ENCODE data around the gene SOWAHD.

Gene SOWAHD, protein sequence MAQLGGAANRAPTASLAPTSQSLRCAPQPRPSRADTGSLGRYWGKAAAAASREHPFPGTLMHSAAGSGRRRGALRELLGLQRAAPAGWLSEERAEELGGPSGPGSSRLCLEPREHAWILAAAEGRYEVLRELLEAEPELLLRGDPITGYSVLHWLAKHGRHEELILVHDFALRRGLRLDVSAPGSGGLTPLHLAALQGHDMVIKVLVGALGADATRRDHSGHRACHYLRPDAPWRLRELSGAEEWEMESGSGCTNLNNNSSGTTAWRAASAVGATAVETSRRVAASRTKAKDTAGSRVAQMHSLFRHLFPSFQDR

DNA sequence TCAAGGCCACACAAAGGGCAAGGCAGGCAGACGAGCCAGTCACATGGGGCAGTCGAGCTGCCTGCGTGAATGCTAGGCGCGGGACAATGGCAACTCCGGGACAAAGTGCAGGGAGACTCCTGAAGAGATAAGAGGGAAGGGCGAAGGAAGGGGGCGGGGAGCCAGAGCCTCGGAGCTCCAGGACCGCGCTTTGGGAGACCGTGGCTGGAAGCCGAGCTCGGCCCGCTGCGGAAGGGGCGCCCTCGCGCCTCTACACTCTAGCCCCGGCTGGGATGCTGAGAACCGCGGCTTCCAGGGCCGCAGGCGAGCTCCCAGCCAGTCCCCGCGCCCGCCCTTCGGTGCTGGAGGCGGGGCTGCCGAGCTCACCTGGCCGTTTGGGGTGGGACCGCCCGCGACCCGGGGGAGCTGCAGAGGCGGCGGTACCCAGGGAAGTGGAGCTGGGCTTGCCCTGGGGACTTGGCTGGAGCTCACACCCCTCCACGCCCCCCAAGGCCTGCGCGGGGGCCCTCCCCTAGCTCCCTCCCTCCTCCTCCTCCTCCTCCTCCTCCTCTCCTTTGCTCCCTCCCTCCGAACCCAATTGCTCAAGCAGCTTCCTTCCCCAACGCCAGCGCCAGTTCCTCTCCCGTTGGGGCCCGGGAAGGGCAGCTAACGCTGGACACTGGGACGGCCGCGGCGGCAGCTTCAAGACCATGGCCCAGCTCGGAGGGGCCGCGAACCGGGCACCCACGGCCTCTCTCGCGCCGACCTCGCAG is at the start of gene SOWAHD:
TSS of gene SOWAHD (plus strand) at position 610 of the 752 bp plus-strand sequence. CDS start at position 690, 80 bp downstream.
- H3K9ac ChIP-seq (ENCODE audit: low read depth, low read length), result peak within 1 kb of the TSS; percentile 61
- no peaks in the 10 kb centered on the region for H3K9me3 ChIP-seq (ENCODE audit: insufficient read depth, low read depth, low read length)
- H3K4me1 ChIP-seq (ENCODE audit: insufficient read depth, low read length), result peaks cover 10% of the 10 kb centered on the region; the same call in 1 of the 2 replicates
- peaks cover 18% of the 10 kb centered on the region for H3K27me3 ChIP-seq (ENCODE audit: insufficient read depth, low read length)
- no peak within 1 kb of the TSS for H3K27ac ChIP-seq (ENCODE audit: low read length)
- H3K4me3 ChIP-seq (ENCODE audit: low read length), result peak within 1 kb of the TSS; percentile 70
- no peaks in the 10 kb centered on the region for H3K36me3 ChIP-seq (ENCODE audit: insufficient read depth, low read depth, low read length)

DNA sequence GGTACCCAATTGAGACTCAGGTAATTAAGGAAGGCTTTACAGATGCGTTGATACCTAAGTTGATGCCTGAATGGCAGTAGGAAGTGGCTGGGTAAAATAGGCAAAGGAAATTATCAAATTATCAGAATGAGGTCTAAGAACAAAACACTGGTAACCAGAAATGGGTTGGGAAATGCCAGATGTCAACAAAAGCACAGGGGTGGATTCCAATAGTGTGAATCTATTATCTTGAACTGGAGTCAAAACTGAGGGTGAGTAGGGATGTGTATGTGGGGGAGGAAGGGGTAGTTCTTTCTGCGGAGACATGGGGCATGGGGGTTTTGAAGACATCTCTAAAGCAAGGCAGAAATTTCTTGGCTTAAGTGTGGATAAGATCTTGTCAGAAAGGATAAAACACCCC is 49.5 kb upstream of the SOWAHD start:
- no peak overlapping the region for H3K4me3 ChIP-seq (ENCODE audit: low read length)
- H3K27me3 ChIP-seq (ENCODE audit: insufficient read depth, low read length), result no peaks in the 10 kb centered on the region
- no peaks in the 10 kb centered on the region for H3K36me3 ChIP-seq (ENCODE audit: insufficient read depth, low read depth, low read length)
- H3K4me1 ChIP-seq (ENCODE audit: insufficient read depth, low read length), result no peaks in the 10 kb centered on the region
- no peak overlapping the region for H3K9ac ChIP-seq (ENCODE audit: low read depth, low read length)
- H3K27ac ChIP-seq (ENCODE audit: low read length), result no peak overlapping the region
- H3K9me3 ChIP-seq (ENCODE audit: insufficient read depth, low read depth, low read length), result no peaks in the 10 kb centered on the region

DNA sequence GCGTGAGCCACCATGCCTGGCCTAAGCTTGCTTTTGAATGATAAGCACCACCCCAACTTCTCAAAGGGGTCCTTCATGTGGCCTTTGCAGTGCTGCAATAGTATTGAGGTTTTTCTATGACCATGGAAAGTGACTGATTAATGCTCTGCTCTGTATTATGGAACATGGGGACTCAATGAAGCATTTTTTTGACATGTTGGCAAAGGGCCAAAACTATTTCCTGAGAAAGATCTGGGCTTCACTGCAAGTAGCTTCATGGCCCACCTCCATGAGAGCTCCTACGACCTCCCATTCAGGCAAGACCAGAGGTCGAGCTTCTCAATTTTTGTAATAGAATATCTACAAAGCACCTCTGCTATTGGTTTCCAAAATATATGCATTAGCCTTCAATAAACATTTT is 48.8 kb upstream of the SOWAHD start:
- Histone ChIP-seq H3K9me3 (ENCODE audit: insufficient read depth, low read depth, low read length) (no peaks in the 10 kb centered on the region), H3K4me1 (ENCODE audit: insufficient read depth, low read length) (no peaks in the 10 kb centered on the region), H3K27me3 (ENCODE audit: insufficient read depth, low read length) (no peaks in the 10 kb centered on the region), H3K36me3 (ENCODE audit: insufficient read depth, low read depth, low read length) (no peaks in the 10 kb centered on the region), H3K27ac (ENCODE audit: low read length) (no peak overlapping the region), H3K4me3 (ENCODE audit: low read length) (no peak overlapping the region), H3K9ac (ENCODE audit: low read depth, low read length) (no peak overlapping the region)

DNA sequence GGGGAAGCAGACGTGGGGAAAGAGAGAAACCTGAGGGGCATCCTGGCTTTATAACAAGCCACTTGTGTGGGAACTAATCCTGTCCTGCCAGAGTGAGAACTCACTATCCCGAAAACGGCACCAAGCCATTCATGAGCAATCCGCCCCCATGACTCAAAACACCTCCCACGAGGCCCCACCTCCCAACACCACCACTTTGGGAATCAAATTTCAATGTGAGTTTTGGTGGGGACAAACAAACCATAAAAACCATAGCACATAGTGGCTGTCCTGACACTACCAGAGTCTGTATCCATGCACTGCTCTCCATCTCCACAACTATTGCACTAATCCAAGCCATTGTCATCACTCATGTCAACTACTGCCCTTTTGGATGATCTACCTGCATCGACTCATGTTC is 36.9 kb upstream of the SOWAHD start:
- no peaks in the 10 kb centered on the region for H3K4me1 ChIP-seq (ENCODE audit: insufficient read depth, low read length)
- no peak overlapping the region for H3K27ac ChIP-seq (ENCODE audit: low read length)
- no peaks in the 10 kb centered on the region for H3K9me3 ChIP-seq (ENCODE audit: insufficient read depth, low read depth, low read length)
- no peaks in the 10 kb centered on the region for H3K36me3 ChIP-seq (ENCODE audit: insufficient read depth, low read depth, low read length)
- no peak overlapping the region for H3K9ac ChIP-seq (ENCODE audit: low read depth, low read length)
- no peaks in the 10 kb centered on the region for H3K27me3 ChIP-seq (ENCODE audit: insufficient read depth, low read length)
- no peak overlapping the region for H3K4me3 ChIP-seq (ENCODE audit: low read length)

DNA sequence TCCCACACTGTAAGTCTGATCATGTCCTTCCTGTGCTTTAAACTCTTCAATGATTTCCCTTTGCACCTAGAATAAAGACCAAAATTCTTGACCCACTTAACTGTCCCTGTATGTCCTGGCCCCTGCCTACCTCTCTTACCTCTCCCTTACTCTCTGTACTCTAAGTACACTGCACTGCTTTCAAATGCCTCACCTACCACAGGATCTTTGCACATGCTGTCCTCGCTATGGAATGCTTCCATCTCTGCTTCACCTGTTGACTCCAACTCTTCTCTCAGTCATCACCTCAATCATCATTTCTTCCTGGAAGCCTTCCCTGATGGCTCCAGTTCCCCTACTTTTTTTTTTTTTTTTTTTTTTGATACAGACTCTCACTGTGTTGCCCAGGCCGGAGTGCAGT is 36.5 kb upstream of the SOWAHD start:
- no peaks in the 10 kb centered on the region for H3K9me3 ChIP-seq (ENCODE audit: insufficient read depth, low read depth, low read length)
- H3K27ac ChIP-seq (ENCODE audit: low read length), result no peak overlapping the region
- no peaks in the 10 kb centered on the region for H3K27me3 ChIP-seq (ENCODE audit: insufficient read depth, low read length)
- no peaks in the 10 kb centered on the region for H3K4me1 ChIP-seq (ENCODE audit: insufficient read depth, low read length)
- H3K4me3 ChIP-seq (ENCODE audit: low read length), result no peak overlapping the region
- no peak overlapping the region for H3K9ac ChIP-seq (ENCODE audit: low read depth, low read length)
- H3K36me3 ChIP-seq (ENCODE audit: insufficient read depth, low read depth, low read length), result no peaks in the 10 kb centered on the region

DNA sequence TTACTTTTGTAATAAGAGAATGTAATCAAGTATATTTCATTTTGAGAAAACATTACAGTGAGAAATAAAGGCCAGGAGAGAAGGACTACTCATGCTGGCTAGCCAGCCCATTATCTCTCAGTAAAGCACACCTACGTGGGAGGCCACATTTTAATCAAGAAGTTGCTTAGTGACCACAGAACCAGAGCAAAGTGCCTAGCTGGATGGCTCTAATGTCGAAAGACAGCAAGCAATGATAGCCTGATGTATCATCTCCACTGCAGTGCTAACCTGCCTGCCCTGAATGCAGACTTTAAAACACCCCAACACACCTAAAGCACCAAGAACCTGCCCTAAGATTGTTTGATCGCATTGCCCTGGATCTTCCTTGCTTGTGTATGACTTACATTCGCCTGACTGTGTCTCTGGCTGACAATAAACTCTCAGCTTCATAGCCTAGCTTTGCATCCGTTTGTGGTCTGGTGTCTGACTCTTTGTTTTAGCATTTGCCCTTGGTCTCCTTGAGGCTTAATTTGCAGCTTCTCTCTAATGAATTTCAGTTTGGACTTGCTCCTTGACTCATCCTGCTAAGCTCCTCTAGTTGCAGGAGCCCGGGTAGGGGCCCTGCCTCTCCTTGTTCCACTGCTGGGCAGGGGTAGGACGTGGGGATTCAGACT is 31.4 kb upstream of the SOWAHD start:
- Histone ChIP-seq H3K27me3 (ENCODE audit: insufficient read depth, low read length) (no peaks in the 10 kb centered on the region), H3K4me3 (ENCODE audit: low read length) (no peak overlapping the region), H3K36me3 (ENCODE audit: insufficient read depth, low read depth, low read length) (no peaks in the 10 kb centered on the region), H3K4me1 (ENCODE audit: insufficient read depth, low read length) (no peaks in the 10 kb centered on the region), H3K9me3 (ENCODE audit: insufficient read depth, low read depth, low read length) (no peaks in the 10 kb centered on the region), H3K27ac (ENCODE audit: low read length) (no peak overlapping the region), H3K9ac (ENCODE audit: low read depth, low read length) (no peak overlapping the region)

DNA sequence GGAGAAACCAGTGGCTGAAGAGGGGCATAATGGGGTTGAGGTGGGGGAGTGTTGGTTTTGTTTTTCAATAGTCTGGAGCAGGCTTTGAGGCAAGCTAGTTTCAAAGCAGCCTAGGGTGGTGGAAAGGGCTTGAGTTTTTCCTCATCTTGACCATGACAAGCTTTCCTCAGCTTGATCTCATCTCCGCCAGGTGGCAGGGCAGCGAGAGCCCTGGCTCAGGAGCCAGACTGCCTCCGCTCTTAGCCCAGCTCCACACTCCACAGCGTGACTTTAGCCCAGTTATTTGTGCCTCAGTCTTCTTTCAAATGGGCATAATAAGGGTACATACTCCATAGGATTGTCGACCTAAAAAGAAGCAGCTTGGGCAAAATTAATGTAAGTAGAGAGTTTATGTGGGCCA is 29.9 kb upstream of the SOWAHD start:
- Histone ChIP-seq H3K9ac (ENCODE audit: low read depth, low read length) (no peak overlapping the region), H3K9me3 (ENCODE audit: insufficient read depth, low read depth, low read length) (no peaks in the 10 kb centered on the region), H3K36me3 (ENCODE audit: insufficient read depth, low read depth, low read length) (no peaks in the 10 kb centered on the region), H3K27ac (ENCODE audit: low read length) (no peak overlapping the region), H3K27me3 (ENCODE audit: insufficient read depth, low read length) (no peaks in the 10 kb centered on the region), H3K4me1 (ENCODE audit: insufficient read depth, low read length) (no peaks in the 10 kb centered on the region), H3K4me3 (ENCODE audit: low read length) (no peak overlapping the region)

DNA sequence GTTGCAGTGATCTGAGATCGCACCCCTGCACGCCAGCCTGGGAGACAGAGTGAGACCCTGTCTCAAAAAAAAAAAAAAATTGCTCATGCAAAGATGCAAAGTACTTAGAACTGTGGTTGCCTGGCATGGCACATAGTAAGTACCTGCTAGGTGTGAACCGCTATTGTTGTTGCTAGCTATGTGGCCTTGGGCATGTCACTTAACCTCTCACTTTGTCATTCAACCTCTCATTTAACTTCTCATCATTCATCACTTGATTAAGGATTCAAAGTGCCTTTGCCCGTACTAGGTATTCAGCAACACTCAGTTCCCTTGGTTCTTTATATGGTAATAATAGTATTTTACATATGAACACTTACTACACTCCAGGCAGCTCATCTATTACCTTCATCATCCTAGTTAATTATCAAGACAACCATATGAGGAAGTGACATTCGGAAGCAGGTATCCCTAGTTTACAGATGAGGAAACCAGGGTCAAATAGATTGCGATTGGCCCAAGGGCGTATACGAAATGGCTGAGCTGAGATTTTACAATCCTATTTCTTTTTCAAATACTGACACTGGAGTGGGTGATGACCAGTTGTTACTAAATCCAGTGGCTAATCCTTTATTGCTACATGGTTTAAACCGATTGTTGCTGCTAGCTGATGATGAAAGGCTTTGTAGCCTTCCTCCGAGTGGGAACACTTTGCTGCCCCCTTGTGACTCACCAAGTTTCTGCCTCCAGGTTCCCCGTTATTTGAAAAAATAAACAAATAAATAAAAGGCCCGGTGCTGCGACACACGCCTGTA is 28.8 kb upstream of the SOWAHD start:
- Histone ChIP-seq H3K9ac (ENCODE audit: low read depth, low read length) (no peak overlapping the region), H3K27me3 (ENCODE audit: insufficient read depth, low read length) (no peaks in the 10 kb centered on the region), H3K4me3 (ENCODE audit: low read length) (no peak overlapping the region), H3K9me3 (ENCODE audit: insufficient read depth, low read depth, low read length) (no peaks in the 10 kb centered on the region), H3K27ac (ENCODE audit: low read length) (no peak overlapping the region), H3K4me1 (ENCODE audit: insufficient read depth, low read length) (no peaks in the 10 kb centered on the region), H3K36me3 (ENCODE audit: insufficient read depth, low read depth, low read length) (no peaks in the 10 kb centered on the region)

DNA sequence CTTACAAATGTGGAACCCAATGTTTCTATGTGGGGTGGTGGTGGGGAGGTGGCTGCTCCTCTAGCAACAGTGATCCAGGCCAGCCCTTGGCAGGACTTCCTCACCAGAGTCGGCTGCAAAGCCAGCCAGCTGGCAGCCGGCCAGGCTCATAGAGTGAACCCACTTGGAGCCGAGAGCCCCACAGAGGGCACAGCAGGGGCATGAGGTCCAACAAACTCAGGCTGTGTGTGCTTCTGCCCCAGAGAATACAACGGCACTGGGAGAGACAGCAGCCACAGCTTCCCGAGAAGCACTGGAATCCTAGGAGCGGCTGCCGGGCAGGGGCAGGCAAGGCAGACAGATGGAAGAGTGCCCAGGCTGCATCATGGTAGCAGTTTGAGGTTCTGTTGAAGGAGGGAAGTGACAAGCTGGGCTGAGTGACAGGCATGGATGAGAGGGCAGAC is 23.5 kb upstream of the SOWAHD start:
- Histone ChIP-seq H3K4me1 (ENCODE audit: insufficient read depth, low read length) (no peaks in the 10 kb centered on the region), H3K4me3 (ENCODE audit: low read length) (no peak overlapping the region), H3K27me3 (ENCODE audit: insufficient read depth, low read length) (no peaks in the 10 kb centered on the region), H3K9me3 (ENCODE audit: insufficient read depth, low read depth, low read length) (no peaks in the 10 kb centered on the region), H3K27ac (ENCODE audit: low read length) (no peak overlapping the region), H3K9ac (ENCODE audit: low read depth, low read length) (no peak overlapping the region), H3K36me3 (ENCODE audit: insufficient read depth, low read depth, low read length) (no peaks in the 10 kb centered on the region)

DNA sequence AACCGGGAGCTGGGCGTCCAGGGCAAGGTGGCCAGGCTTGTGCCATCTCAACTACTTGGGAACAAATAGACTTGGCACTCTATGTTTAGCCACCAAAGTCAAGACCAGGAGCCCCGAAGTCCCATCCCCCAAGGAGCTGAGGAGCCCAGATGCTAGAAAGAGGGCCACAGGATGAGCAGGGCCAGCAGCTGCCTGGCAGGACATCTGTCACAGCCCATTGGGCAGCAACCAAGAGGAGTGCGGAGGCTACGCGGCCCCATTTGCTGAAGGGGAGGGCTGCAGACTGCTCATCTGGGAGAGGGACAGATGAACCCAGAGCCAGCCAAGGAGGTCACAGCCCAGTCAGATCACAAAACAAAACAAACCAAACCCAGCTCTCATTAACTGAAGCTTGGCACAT is 22.9 kb upstream of the SOWAHD start:
- H3K4me3 ChIP-seq (ENCODE audit: low read length), result no peak overlapping the region
- H3K9ac ChIP-seq (ENCODE audit: low read depth, low read length), result no peak overlapping the region
- no peak overlapping the region for H3K27ac ChIP-seq (ENCODE audit: low read length)
- H3K9me3 ChIP-seq (ENCODE audit: insufficient read depth, low read depth, low read length), result no peaks in the 10 kb centered on the region
- no peaks in the 10 kb centered on the region for H3K27me3 ChIP-seq (ENCODE audit: insufficient read depth, low read length)
- H3K4me1 ChIP-seq (ENCODE audit: insufficient read depth, low read length), result no peaks in the 10 kb centered on the region
- no peaks in the 10 kb centered on the region for H3K36me3 ChIP-seq (ENCODE audit: insufficient read depth, low read depth, low read length)

DNA sequence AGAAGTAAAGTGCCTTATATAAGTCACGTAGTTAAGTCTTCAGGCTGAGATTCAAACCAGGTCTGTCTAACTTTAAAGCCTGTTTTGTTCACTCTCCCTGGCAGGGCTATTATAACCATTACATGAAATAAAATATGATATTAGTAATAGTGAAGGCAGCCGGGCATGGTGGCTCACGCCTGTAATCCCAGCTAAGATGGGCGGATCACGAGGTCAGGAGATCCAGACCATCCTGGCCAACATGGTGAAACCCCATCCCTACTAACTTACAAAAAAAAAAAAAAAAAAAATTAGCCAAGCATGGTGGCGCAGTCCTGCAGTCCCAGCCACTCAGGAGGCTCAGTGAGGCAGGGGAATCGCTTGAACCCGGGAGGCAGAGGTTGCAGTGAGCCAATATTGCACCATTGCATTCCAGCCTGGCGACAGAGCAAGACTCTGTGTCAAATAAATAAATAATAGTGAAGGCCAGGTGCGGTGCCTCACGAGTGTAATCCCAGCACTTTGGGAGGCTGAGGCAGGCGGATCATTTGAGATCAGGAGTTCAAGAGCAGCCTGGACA is 22.1 kb upstream of the SOWAHD start:
- Histone ChIP-seq H3K9me3 (ENCODE audit: insufficient read depth, low read depth, low read length) (no peaks in the 10 kb centered on the region), H3K27ac (ENCODE audit: low read length) (no peak overlapping the region), H3K27me3 (ENCODE audit: insufficient read depth, low read length) (no peaks in the 10 kb centered on the region), H3K9ac (ENCODE audit: low read depth, low read length) (no peak overlapping the region), H3K36me3 (ENCODE audit: insufficient read depth, low read depth, low read length) (no peaks in the 10 kb centered on the region), H3K4me3 (ENCODE audit: low read length) (no peak overlapping the region), H3K4me1 (ENCODE audit: insufficient read depth, low read length) (no peaks in the 10 kb centered on the region)

Measured in iPS-20b (cell line).